GM18873 (cell line): ENCODE results near the gene HSDL2.

Experiments used
- ATAC-seq: cut with Tn5 transposase; IDR thresholded peaks from one replicate; pipeline ENCODE4 v1.9.1; 2021; ENCODE audit warnings: mild to moderate bottlenecking, moderate library complexity, moderate number of reproducible peaks; ENCODE audit not compliant: unreplicated experiment, low FRiP score

HSDL2 gene

GRCh38 chr9:112380102-112380824, at the start of gene HSDL2:
Gene HSDL2 (plus strand): TSS chr9:112380108. CDS start chr9:112380164, 56 bp downstream.
- ATAC-seq, result peak; percentile 23

- ATAC-seq, result no peak
Measured at GRCh38 chr9:112331674-112331952, 48.3 kb upstream of the HSDL2 start.

GRCh38 chr9:112332214-112332613, 47.7 kb upstream of the HSDL2 start:
- ATAC-seq, result no peak

- ATAC-seq, result peak; percentile 32
Measured at GRCh38 chr9:112332674-112332976, 47.3 kb upstream of the HSDL2 start.

GRCh38 chr9:112332977-112333638, 46.8 kb upstream of the HSDL2 start, which contains the start of gene PTBP3:
Gene PTBP3 (minus strand): TSS chr9:112333619. CDS start chr9:112297865, 35,754 bp downstream.
- ATAC-seq, result peak; percentile 46

GRCh38 chr9:112333639-112334431, 46.1 kb upstream of the HSDL2 start:
- peak; percentile 37 for ATAC-seq

GRCh38 chr9:112334432-112334841, 45.5 kb upstream of the HSDL2 start:
- no peak for ATAC-seq

GRCh38 chr9:112337547-112337946, 42.4 kb upstream of the HSDL2 start:
- ATAC-seq, result no peak

- no peak for ATAC-seq
Measured at GRCh38 chr9:112338561-112338960, 41.3 kb upstream of the HSDL2 start.

- ATAC-seq, result no peak
Measured at GRCh38 chr9:112339886-112340285, 40.0 kb upstream of the HSDL2 start.

- ATAC-seq, result no peak
Measured at GRCh38 chr9:112341730-112342129, 38.2 kb upstream of the HSDL2 start.

GRCh38 chr9:112348257-112349007, 31.5 kb upstream of the HSDL2 start:
- no peak for ATAC-seq

GRCh38 chr9:112349008-112349333, 30.9 kb upstream of the HSDL2 start:
- ATAC-seq, result no peak

- ATAC-seq, result no peak
Measured at GRCh38 chr9:112351184-112351583, 28.7 kb upstream of the HSDL2 start.

- no peak for ATAC-seq
Measured at GRCh38 chr9:112352209-112352608, 27.7 kb upstream of the HSDL2 start.

- no peak for ATAC-seq
Measured at GRCh38 chr9:112354081-112354743, 25.7 kb upstream of the HSDL2 start.

- no peak for ATAC-seq
Measured at GRCh38 chr9:112355427-112355897, 24.4 kb upstream of the HSDL2 start.

GRCh38 chr9:112360047-112360804, 19.7 kb upstream of the HSDL2 start:
- no peak for ATAC-seq

GRCh38 chr9:112361601-112362000, 18.3 kb upstream of the HSDL2 start:
- no peak for ATAC-seq

- no peak for ATAC-seq
Measured at GRCh38 chr9:112364761-112365160, 15.1 kb upstream of the HSDL2 start.
